ENCODE data around the gene GRM5.

GRCh38 chr11:88555829-88556202, 510.0 kb downstream of the GRM5 start:
- TF ChIP-seq POLR2A (IDR thresholded peaks at IDR 0.05) (no peak), CTCF (IDR thresholded peaks at IDR 0.05) (no peak), POLR2AphosphoS5 (IDR thresholded peaks at IDR 0.05; ENCODE audit: insufficient read depth in 1 of 2, low read depth in 1 of 2) (no peak)

All from vagina (tissue), 2 donors.